Measurements from ENCODE around the gene SPAG4. TPM values are rescaled to one million over a fixed set of nuclear protein-coding genes. Genes with fewer than 3 reads are reported as not detected.

The SPAG4 gene
- total and polyA plus RNA-seq, 2 experiments from 2014 or later, result 2.7 to 2.9 TPM

DNA sequence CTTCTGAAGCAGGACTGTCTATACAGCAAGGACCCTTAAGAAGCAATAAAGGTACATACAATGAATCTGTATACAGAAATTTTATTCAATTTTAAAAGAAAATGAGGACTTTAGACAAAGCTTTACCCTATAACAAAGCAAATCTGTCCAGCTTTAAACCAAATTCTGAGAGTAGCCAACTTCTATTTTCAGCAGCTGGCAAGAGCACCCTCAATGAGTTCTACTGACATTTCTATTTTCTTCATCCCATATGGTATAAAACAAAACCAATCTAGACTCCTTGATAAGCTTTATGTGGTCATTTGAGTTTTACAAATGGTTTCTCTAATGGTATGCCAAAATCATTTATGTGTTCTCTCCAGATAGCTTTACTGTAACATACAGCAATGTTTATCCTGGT, 36.3 kb downstream of the SPAG4 start:
- Mint-ChIP-seq H3K9me3 (no peaks in the 10 kb centered on the region), H3K27ac (no peak overlapping the region), H3K4me3 (no peak overlapping the region), H3K4me1 (no peaks in the 10 kb centered on the region; the same call in 2 of the 3 replicates), H3K36me3 (ENCODE audit: low read depth) (peaks cover 9% of the 10 kb centered on the region; the same call in 2 of the 3 replicates), H3K27me3 (ENCODE audit: insufficient read depth, low read depth, poor library complexity) (no peaks in the 10 kb centered on the region)
- Histone ChIP-seq H3K9me2 (ENCODE audit: insufficient read depth) (no peaks in the 10 kb centered on the region), H3F3A (replicated peaks; ENCODE audit: low read depth) (0 out of 2 replicates have a peak, but pooled peaks cover 5% of the 10 kb centered on the region), H3K79me2 (replicated peaks; ENCODE audit: insufficient read depth) (peaks cover 100% of the 10 kb centered on the region), H3K4me2 (no peak overlapping the region), H4K20me1 (replicated peaks; ENCODE audit: insufficient read depth) (peaks cover 84% of the 10 kb centered on the region), H3K4me1 (ENCODE audit: insufficient read depth) (peaks cover under 1% of the 10 kb centered on the region), H2AFZ (no peak overlapping the region), H3K36me3 (ENCODE audit: insufficient read depth) (peaks cover 11% of the 10 kb centered on the region), H3K27me3 (ENCODE audit: insufficient read depth) (no peaks in the 10 kb centered on the region), H3K27ac (ENCODE audit: low read depth) (no peak overlapping the region), H3K4me3 (no peak overlapping the region)
- TF ChIP-seq, protein P1, sequence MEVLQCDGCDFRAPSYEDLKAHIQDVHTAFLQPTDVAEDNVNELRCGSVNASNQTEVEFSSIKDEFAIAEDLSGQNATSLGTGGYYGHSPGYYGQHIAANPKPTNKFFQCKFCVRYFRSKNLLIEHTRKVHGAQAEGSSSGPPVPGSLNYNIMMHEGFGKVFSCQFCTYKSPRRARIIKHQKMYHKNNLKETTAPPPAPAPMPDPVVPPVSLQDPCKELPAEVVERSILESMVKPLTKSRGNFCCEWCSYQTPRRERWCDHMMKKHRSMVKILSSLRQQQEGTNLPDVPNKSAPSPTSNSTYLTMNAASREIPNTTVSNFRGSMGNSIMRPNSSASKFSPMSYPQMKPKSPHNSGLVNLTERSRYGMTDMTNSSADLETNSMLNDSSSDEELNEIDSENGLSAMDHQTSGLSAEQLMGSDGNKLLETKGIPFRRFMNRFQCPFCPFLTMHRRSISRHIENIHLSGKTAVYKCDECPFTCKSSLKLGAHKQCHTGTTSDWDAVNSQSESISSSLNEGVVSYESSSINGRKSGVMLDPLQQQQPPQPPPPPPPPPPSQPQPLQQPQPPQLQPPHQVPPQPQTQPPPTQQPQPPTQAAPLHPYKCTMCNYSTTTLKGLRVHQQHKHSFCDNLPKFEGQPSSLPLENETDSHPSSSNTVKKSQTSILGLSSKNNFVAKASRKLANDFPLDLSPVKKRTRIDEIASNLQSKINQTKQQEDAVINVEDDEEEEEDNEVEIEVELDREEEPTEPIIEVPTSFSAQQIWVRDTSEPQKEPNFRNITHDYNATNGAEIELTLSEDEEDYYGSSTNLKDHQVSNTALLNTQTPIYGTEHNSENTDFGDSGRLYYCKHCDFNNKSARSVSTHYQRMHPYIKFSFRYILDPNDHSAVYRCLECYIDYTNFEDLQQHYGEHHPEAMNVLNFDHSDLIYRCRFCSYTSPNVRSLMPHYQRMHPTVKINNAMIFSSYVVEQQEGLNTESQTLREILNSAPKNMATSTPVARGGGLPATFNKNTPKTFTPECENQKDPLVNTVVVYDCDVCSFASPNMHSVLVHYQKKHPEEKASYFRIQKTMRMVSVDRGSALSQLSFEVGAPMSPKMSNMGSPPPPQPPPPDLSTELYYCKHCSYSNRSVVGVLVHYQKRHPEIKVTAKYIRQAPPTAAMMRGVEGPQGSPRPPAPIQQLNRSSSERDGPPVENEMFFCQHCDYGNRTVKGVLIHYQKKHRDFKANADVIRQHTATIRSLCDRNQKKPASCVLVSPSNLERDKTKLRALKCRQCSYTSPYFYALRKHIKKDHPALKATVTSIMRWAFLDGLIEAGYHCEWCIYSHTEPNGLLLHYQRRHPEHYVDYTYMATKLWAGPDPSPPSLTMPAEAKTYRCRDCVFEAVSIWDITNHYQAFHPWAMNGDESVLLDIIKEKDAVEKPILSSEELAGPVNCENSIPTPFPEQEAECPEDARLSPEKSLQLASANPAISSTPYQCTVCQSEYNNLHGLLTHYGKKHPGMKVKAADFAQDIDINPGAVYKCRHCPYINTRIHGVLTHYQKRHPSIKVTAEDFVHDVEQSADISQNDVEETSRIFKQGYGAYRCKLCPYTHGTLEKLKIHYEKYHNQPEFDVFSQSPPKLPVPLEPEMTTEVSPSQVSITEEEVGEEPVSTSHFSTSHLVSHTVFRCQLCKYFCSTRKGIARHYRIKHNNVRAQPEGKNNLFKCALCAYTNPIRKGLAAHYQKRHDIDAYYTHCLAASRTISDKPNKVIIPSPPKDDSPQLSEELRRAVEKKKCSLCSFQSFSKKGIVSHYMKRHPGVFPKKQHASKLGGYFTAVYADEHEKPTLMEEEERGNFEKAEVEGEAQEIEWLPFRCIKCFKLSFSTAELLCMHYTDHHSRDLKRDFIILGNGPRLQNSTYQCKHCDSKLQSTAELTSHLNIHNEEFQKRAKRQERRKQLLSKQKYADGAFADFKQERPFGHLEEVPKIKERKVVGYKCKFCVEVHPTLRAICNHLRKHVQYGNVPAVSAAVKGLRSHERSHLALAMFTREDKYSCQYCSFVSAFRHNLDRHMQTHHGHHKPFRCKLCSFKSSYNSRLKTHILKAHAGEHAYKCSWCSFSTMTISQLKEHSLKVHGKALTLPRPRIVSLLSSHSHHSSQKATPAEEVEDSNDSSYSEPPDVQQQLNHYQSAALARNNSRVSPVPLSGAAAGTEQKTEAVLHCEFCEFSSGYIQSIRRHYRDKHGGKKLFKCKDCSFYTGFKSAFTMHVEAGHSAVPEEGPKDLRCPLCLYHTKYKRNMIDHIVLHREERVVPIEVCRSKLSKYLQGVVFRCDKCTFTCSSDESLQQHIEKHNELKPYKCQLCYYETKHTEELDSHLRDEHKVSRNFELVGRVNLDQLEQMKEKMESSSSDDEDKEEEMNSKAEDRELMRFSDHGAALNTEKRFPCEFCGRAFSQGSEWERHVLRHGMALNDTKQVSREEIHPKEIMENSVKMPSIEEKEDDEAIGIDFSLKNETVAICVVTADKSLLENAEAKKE (CRISPR knock-in tag; IDR thresholded peaks at IDR 0.05), result no peak
- TF ChIP-seq, protein P2, sequence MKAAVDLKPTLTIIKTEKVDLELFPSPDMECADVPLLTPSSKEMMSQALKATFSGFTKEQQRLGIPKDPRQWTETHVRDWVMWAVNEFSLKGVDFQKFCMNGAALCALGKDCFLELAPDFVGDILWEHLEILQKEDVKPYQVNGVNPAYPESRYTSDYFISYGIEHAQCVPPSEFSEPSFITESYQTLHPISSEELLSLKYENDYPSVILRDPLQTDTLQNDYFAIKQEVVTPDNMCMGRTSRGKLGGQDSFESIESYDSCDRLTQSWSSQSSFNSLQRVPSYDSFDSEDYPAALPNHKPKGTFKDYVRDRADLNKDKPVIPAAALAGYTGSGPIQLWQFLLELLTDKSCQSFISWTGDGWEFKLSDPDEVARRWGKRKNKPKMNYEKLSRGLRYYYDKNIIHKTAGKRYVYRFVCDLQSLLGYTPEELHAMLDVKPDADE (IDR thresholded peaks at IDR 0.05), result no peak
- no peak for TF ChIP-seq EZH2 (IDR thresholded peaks at IDR 0.05; ENCODE audit: low read depth, unreplicated experiment)
- TF ChIP-seq ZNF114 (CRISPR knock-in tag; IDR thresholded peaks at IDR 0.05), result no peak
- no peak for TF ChIP-seq ZNF331 (CRISPR knock-in tag; IDR thresholded peaks at IDR 0.05; ENCODE audit: low read depth)
- TF ChIP-seq NANOG (IDR thresholded peaks at IDR 0.05; ENCODE audit: borderline replicate concordance), result no peak
- TF ChIP-seq EZH2phosphoT487 (IDR thresholded peaks at IDR 0.05; ENCODE audit: unreplicated experiment), result no peak
- TF ChIP-seq POLR2AphosphoS5 (IDR thresholded peaks at IDR 0.05; ENCODE audit: low read depth), result no peak
- no peak for TF ChIP-seq JUNB (IDR thresholded peaks at IDR 0.05; ENCODE audit: unreplicated experiment)
- TF ChIP-seq CREB1 (CRISPR knock-in tag; IDR thresholded peaks at IDR 0.05; ENCODE audit: low read depth), result no peak
- TF ChIP-seq STAT1 (IDR thresholded peaks at IDR 0.05; ENCODE audit: unreplicated experiment), result no peak
- TF ChIP-seq, protein P3, sequence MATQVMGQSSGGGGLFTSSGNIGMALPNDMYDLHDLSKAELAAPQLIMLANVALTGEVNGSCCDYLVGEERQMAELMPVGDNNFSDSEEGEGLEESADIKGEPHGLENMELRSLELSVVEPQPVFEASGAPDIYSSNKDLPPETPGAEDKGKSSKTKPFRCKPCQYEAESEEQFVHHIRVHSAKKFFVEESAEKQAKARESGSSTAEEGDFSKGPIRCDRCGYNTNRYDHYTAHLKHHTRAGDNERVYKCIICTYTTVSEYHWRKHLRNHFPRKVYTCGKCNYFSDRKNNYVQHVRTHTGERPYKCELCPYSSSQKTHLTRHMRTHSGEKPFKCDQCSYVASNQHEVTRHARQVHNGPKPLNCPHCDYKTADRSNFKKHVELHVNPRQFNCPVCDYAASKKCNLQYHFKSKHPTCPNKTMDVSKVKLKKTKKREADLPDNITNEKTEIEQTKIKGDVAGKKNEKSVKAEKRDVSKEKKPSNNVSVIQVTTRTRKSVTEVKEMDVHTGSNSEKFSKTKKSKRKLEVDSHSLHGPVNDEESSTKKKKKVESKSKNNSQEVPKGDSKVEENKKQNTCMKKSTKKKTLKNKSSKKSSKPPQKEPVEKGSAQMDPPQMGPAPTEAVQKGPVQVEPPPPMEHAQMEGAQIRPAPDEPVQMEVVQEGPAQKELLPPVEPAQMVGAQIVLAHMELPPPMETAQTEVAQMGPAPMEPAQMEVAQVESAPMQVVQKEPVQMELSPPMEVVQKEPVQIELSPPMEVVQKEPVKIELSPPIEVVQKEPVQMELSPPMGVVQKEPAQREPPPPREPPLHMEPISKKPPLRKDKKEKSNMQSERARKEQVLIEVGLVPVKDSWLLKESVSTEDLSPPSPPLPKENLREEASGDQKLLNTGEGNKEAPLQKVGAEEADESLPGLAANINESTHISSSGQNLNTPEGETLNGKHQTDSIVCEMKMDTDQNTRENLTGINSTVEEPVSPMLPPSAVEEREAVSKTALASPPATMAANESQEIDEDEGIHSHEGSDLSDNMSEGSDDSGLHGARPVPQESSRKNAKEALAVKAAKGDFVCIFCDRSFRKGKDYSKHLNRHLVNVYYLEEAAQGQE (IDR thresholded peaks at IDR 0.05; ENCODE audit: unreplicated experiment), result no peak
- ATAC-seq (no peak), DNase-seq (ENCODE audit: low spot score) (no peak)
